K562 (cell line): Measurements from ENCODE around the gene FST. TPM values are rescaled to one million over a fixed set of nuclear protein-coding genes. Genes with fewer than 3 reads are reported as not detected.

Experiments used
- ATAC-seq: fragments of 200-7000 bp; cut with Tn5 transposase; 3 replicates; pipeline ENCODE4 v1.9.1; 2020; ENCODE audit warnings: moderate library complexity
- BruUV-seq: library from RNA; stranded (reverse); fragments of 400-500 nt; replicated peaks from 2 replicates; lab custom pipeline; 2021; lab: Mats Ljungman, UMichigan
- CTCF ChIA-PET: fragments of 300-600 bp; formaldehyde crosslinking; extraction: SDS; loops from one replicate; lab custom pipeline; 2021; ENCODE audit warnings: low intra/inter-chr PET ratio; lab: Yijun Ruan, JAX
- POLR2A ChIA-PET: fragments of 300-600, 350-650 bp; sonication (Branson Sonifier 250); formaldehyde crosslinking; extraction: SDS; loops from one replicate; lab custom pipeline; 2021; ENCODE audit warnings: antibody characterized with exemption, inconsistent platforms; lab: Yijun Ruan, JAX
- DNase-seq, 4 experiments: peaks; one replicate each; pipeline versions ENCODE4 v3.0.0 to v3.0.0-alpha.2; 2011 to 2018; ENCODE audit warnings: low spot score in 3 of 4, mixed read lengths in 3 of 4; ENCODE audit errors: extremely low read depth in 1 of 4
- FAIRE-seq: peaks from 2 replicates; lab custom pipeline; 2011; peaks lifted over from hg19 to GRCh38; lab: Jason Lieb, UNC
- H2AFZ ChIP-seq: 2 replicates; pipeline ENCODE4 v1.6.0; 2011; ENCODE audit warnings: low read depth, low read length, control low read depth, inconsistent platforms
- H3K27ac ChIP-seq: fragments of 200-600 bp; 3 replicates; pipeline ENCODE4 v1.8.0; 2011; ENCODE audit warnings: low read depth, mild to moderate bottlenecking, control low read depth, inconsistent platforms, low read length, moderate library complexity, mixed read lengths; ENCODE audit errors: extremely low read depth
- H3K27me3 ChIP-seq, 2 experiments: fragments of 300-600 bp in 1 of 2; 2 replicates in 1 of 2; 3 replicates in 1 of 2; pipeline versions ENCODE4 v1.6.0 to v1.8.0; 2011; ENCODE audit warnings: inconsistent platforms in 2 of 2, low read length in 2 of 2, mild to moderate bottlenecking in 1 of 2, mixed read lengths in 1 of 2, moderate library complexity in 1 of 2; ENCODE audit not compliant: control insufficient read depth in 2 of 2, insufficient read depth in 2 of 2
- H3K36me3 ChIP-seq: fragments of 300-600 bp; 3 replicates; pipeline ENCODE4 v1.8.0; 2011; ENCODE audit warnings: mild to moderate bottlenecking, low read length, inconsistent platforms; ENCODE audit not compliant: control insufficient read depth, insufficient read depth
- H3K4me1 ChIP-seq, 2 experiments: fragments of 200-600 bp in 1 of 2; replicated peaks in 1 of 2; 2 replicates in 1 of 2; 3 replicates in 1 of 2; pipeline versions ENCODE4 v1.5.1 to v1.8.0; 2011; ENCODE audit warnings: inconsistent platforms in 2 of 2, low read length in 2 of 2, mild to moderate bottlenecking in 1 of 2, mixed read lengths in 1 of 2, moderate library complexity in 1 of 2; ENCODE audit not compliant: control insufficient read depth in 2 of 2, insufficient read depth in 2 of 2
- H3K4me2 ChIP-seq: 2 replicates; pipeline ENCODE4 v1.6.1; 2011; ENCODE audit warnings: low read length, control low read depth, inconsistent platforms, mixed read lengths; ENCODE audit not compliant: insufficient read depth
- H3K4me3 ChIP-seq: fragments of 200-600 bp; sonication (generic), shearing (Covaris generic); 2 replicates; pipeline ENCODE4 v1.5.1; 2016; ENCODE audit warnings: control low read depth, inconsistent platforms
- H3K79me2 ChIP-seq: fragments of 200-600 bp; 3 replicates; pipeline ENCODE4 v1.8.0; 2011; ENCODE audit warnings: low read length, inconsistent platforms; ENCODE audit not compliant: control insufficient read depth, insufficient read depth
- H3K9ac ChIP-seq, 2 experiments: 2 replicates each; pipeline versions ENCODE4 v1.6.0 to v1.6.1; 2011; ENCODE audit warnings: low read depth in 2 of 2, low read length in 2 of 2, control low read depth in 1 of 2, inconsistent platforms in 1 of 2, mild to moderate bottlenecking in 1 of 2, mixed read lengths in 1 of 2; ENCODE audit not compliant: insufficient read depth in 1 of 2
- H3K9me1 ChIP-seq: one replicate; pipeline ENCODE4 v1.6.0; 2011; ENCODE audit warnings: inconsistent platforms, mild to moderate bottlenecking, low read length, moderate library complexity; ENCODE audit not compliant: control insufficient read depth, insufficient read depth
- H3K9me3 ChIP-seq: replicated peaks from 2 replicates; pipeline ENCODE4 v1.5.1; 2011; ENCODE audit warnings: low read depth, low read length, inconsistent platforms; ENCODE audit not compliant: control insufficient read depth, insufficient read depth
- H4K20me1 ChIP-seq: replicated peaks from 2 replicates; pipeline ENCODE4 v1.6.1; 2011; ENCODE audit warnings: low read length, inconsistent platforms, mixed read lengths; ENCODE audit not compliant: control insufficient read depth, insufficient read depth
- CBX2 ChIP-seq: fragments of 200-600 bp; sonication (generic); IDR thresholded peaks from one replicate; pipeline ENCODE4 v1.6.1; 2012; ENCODE audit warnings: mild to moderate bottlenecking, low read length, inconsistent platforms; ENCODE audit not compliant: insufficient read depth, poor library complexity, severe bottlenecking
- E2F3 ChIP-seq: fragments of 250-450 bp; sonication (Bioruptor Pico); IDR thresholded peaks from 2 replicates; pipeline ENCODE4 v1.4.0; 2020; ENCODE audit warnings: mild to moderate bottlenecking
- PHB ChIP-seq: fragments of 250-450 bp; sonication (Bioruptor Pico); IDR thresholded peaks from 2 replicates; pipeline ENCODE4 v1.5.0; 2021
- PHB2 ChIP-seq: fragments of 450-650 bp; IDR thresholded peaks from 2 replicates; pipeline ENCODE4 v1.6.1; 2017; ENCODE audit warnings: low read depth
- SPI1 ChIP-seq: IDR thresholded peaks from 2 replicates; pipeline ENCODE4 v1.6.1; 2011; ENCODE audit warnings: low read depth, low read length, control low read depth, borderline replicate concordance
- WGBS: fragments of 100-300 bp; shearing (Covaris generic); methylation state at CpG from one replicate; pipeline ENCODE4 v1.1.6; 2016; ENCODE audit warnings: low coverage, mixed read lengths; ENCODE audit not compliant: insufficient coverage; ENCODE audit errors: missing lambda C conversion rate; 5-methylcytosine and 5-hydroxymethylcytosine counted together
- in situ Hi-C: fragments of 300-500 bp; cut with MboI; formaldehyde crosslinking; loops from 4 replicates; pipeline ENCODE4 v1.15.0; 2018; ENCODE audit warnings: inconsistent platforms, mixed read lengths
- intact Hi-C: fragments of 100-400 bp; cut with micrococcal nuclease; formaldehyde crosslinking; loops from 2 replicates; pipeline ENCODE4 v1.14.2; 2022
- polyA plus RNA-seq, 8 experiments: library from polyadenylated mRNA; depleted of rRNA in 4 of 8; stranded (reverse) in 5 of 8; unstranded in 3 of 8; fragments of >200 nt; fragmentation: Nextera tagmentation in 2 of 8; fragmentation: Illumina TruSeq in 1 of 8; extraction: Ambion mirVana in 2 of 8; extraction: Trizol in 1 of 8; gene quantifications; 2 replicates each; pipeline versions ENCODE4 v1.2.1 to v1.2.3, GENCODE V29; 2011 to 2014; ENCODE audit warnings: inconsistent platforms in 1 of 8, missing spikeins in 1 of 8
- total RNA-seq, 7 experiments: library from RNA; depleted of rRNA in 6 of 7; stranded (reverse); fragments of >200 nt in 6 of 7; fragmentation: Illumina TruSeq in 2 of 7; extraction: Trizol in 2 of 7; gene quantifications; 2 replicates each; pipeline versions ENCODE4 v1.2.1 to v1.2.3, GENCODE V29; 2011 to 2021; ENCODE audit warnings: low replicate concordance in 1 of 7
- TF ChIP-seq, protein P1 (sequence below): fragments of 450-650 bp; IDR thresholded peaks from 2 replicates; pipeline ENCODE4 v1.6.1; 2016; ENCODE audit warnings: borderline replicate concordance

The FST gene
- total and polyA plus RNA-seq, 9 of the 15 experiments (the other 6 are each of a cell fraction or from before 2014, with no cell fraction given), result 0.03 to 0.27 TPM; not detected in 7

DNA sequence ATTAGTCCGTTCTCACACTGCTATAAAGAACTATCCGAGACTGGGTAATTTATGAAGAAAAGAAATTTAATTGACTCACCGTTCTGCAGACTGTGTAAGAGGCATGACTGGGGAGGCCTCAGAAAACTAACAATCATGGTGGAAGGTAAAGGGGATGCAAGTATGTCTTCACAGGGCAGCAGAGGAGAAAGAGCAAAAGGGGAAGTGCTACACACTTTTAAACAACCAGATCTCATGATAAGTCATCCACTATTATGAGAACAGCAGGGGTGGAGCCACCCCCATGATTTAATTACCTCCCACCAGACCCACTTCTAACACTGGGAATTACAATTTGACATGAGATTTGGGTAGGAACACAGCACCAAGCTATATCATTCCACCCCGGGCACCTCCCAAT, 26.6 kb downstream of the FST start:
- H3K9me1 ChIP-seq, result no peaks in the 10 kb centered on the region
- no peak overlapping the region for H3K4me2 ChIP-seq
- no peak overlapping the region for H3K4me3 ChIP-seq
- peaks cover 3% of the 10 kb centered on the region; the same call in 1 of the 2 replicates for H3K9me3 ChIP-seq
- H3K79me2 ChIP-seq, result no peaks in the 10 kb centered on the region
- no peak overlapping the region for H3K27ac ChIP-seq
- no peak overlapping the region for H2AFZ ChIP-seq
- H3K9ac ChIP-seq, result no peak overlapping the region
- H3K4me1 ChIP-seq, result no peaks in the 10 kb centered on the region
- no peak for ATAC-seq
- no peak for DNase-seq
- FAIRE-seq, result no peak
- 2% methylated on average over 4 of the region's 4 CpGs for WGBS
- in situ Hi-C loops, result no loop called here
- ChIA-PET CTCF (no interaction called here), POLR2A (interaction anchor here (0.6 kb wide), 1 partner anchor 224 kb away, joined by 4 read pairs; no protein-coding TSS in a partner anchor)
- H4K20me1 ChIP-seq, result no peaks in the 10 kb centered on the region
- H3K27me3 ChIP-seq, result peaks cover 0 to 11% of the 10 kb centered on the region in 2 experiments; a peak in 2 of 5 replicates
- no peaks in the 10 kb centered on the region for H3K36me3 ChIP-seq
- intact Hi-C loops, result no loop called here
- no peak for TF ChIP-seq E2F3 (CRISPR knock-in tag)
- TF ChIP-seq, protein P1, sequence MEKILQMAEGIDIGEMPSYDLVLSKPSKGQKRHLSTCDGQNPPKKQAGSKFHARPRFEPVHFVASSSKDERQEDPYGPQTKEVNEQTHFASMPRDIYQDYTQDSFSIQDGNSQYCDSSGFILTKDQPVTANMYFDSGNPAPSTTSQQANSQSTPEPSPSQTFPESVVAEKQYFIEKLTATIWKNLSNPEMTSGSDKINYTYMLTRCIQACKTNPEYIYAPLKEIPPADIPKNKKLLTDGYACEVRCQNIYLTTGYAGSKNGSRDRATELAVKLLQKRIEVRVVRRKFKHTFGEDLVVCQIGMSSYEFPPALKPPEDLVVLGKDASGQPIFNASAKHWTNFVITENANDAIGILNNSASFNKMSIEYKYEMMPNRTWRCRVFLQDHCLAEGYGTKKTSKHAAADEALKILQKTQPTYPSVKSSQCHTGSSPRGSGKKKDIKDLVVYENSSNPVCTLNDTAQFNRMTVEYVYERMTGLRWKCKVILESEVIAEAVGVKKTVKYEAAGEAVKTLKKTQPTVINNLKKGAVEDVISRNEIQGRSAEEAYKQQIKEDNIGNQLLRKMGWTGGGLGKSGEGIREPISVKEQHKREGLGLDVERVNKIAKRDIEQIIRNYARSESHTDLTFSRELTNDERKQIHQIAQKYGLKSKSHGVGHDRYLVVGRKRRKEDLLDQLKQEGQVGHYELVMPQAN, result no peak
- no peak for TF ChIP-seq PHB (CRISPR knock-in tag)
- TF ChIP-seq CBX2, result no peak
- TF ChIP-seq SPI1, result peak; percentile 77
- no peak for TF ChIP-seq PHB2
- TF ChIP-seq, all 486 proteins: peak for 1
- BruUV-seq, result no TSS peak
